Gastroesophageal sphincter (tissue), 4 donors: ENCODE results near the gene PIKFYVE. TPM values are rescaled to one million over a fixed set of nuclear protein-coding genes. Genes with fewer than 3 reads are reported as not detected.

ENCODE experiments used
- ATAC-seq: fragments of 150-250 bp; one replicate; pipeline ENCODE4 v1.9.1; 2016; ENCODE audit warnings: mild to moderate bottlenecking, moderate library complexity
- H3K27ac ChIP-seq, 4 donors: fragments of 200-600 bp; sonication (generic) in 3 of 4; 1 replicate in 3 of 4; 2 replicates in 1 of 4; pipeline ENCODE4 v1.5.1; 2016 to 2019
- H3K27me3 ChIP-seq: fragments of 200-600 bp; sonication (generic); one replicate; pipeline ENCODE4 v1.5.1; 2019
- H3K36me3 ChIP-seq, 2 donors: fragments of 200-600 bp; sonication (generic); one replicate each; pipeline ENCODE4 v1.5.1; 2019; ENCODE audit warnings: control low read depth in 1 of 2
- H3K4me1 ChIP-seq, 3 donors: fragments of 200-600 bp; sonication (generic); 1 replicate in 2 of 3; 2 replicates in 1 of 3; pipeline ENCODE4 v1.5.1; 2016 to 2019; ENCODE audit warnings: control low read depth in 2 of 3
- H3K4me3 ChIP-seq, 2 donors: fragments of 200-600 bp; sonication (generic); one replicate each; pipeline ENCODE4 v1.5.1; 2019; ENCODE audit warnings: mild to moderate bottlenecking in 1 of 2, moderate library complexity in 1 of 2
- H3K9me3 ChIP-seq, 3 donors: fragments of 200-600 bp; sonication (generic); one replicate each; pipeline ENCODE4 v1.5.1; 2017 to 2019; ENCODE audit warnings: control low read depth in 2 of 3
- EP300 ChIP-seq: sonication (generic); formaldehyde crosslinking; IDR thresholded peaks from one replicate; pipeline ENCODE4 v1.6.1; 2017; ENCODE audit warnings: antibody characterized with exemption, mild to moderate bottlenecking
- POLR2A ChIP-seq, 2 donors: fragments of 450-650 bp; IDR thresholded peaks; one replicate each; pipeline ENCODE4 v1.6.1; 2017; ENCODE audit warnings: antibody characterized with exemption in 2 of 2, mild to moderate bottlenecking in 2 of 2, moderate library complexity in 1 of 2
- POLR2AphosphoS5 ChIP-seq: sonication (generic); formaldehyde crosslinking; IDR thresholded peaks from one replicate; pipeline ENCODE4 v1.6.1; 2017; ENCODE audit warnings: antibody characterized with exemption
- WGBS, 2 donors: methylation state at CpG; one replicate each; pipeline ENCODE4 v1.1.5; 2018; ENCODE audit warnings: low coverage in 1 of 2; 5-methylcytosine and 5-hydroxymethylcytosine counted together
- total RNA-seq, 4 donors: library from RNA; depleted of rRNA; stranded (reverse); fragments of >200 nt; gene quantifications; one replicate each; pipeline ENCODE4 v1.1.0, GENCODE V29; 2016
- TF ChIP-seq, protein P1 (sequence below), 4 experiments: fragments of 200-600 bp in 2 of 4; fragments of 450-650 bp in 2 of 4; sonication (generic) in 1 of 4; IDR thresholded peaks; one replicate each; pipeline ENCODE4 v1.5.1; 2017 to 2019; ENCODE audit warnings: antibody characterized with exemption in 4 of 4, mild to moderate bottlenecking in 2 of 4, moderate library complexity in 2 of 4

Gene PIKFYVE
- total RNA-seq, 4 donors from 2014 or later, result 24.5 to 32.6 (median 27.2) TPM

DNA sequence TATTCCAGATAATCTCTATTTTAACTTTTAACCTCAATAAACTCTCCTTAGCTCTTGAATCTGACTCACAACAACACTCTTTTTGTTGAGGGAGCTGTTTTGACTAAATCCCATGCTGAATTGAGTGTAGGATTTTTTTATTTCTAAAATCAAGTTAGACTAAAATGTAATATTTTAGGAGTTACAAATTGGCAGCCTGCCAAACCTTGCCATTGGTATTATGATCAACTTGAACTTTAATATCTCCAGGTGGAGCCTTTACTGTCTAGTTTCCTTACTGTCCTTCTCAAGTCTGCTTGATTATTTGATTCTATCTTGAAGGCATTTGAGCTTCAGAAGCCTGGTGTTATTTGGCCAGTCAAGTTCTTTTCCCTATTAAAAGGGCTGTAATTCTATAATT, 8.7 kb downstream of the PIKFYVE start:
- Histone ChIP-seq H3K27ac (no peak overlapping the region), H3K9me3 (no peaks in the 10 kb centered on the region), H3K4me3 (no peak overlapping the region), H3K27me3 (no peaks in the 10 kb centered on the region), H3K36me3 (peaks cover 0 to 81% of the 10 kb centered on the region in 2 donors), H3K4me1 (peaks cover 0 to under 1% (median 0%) of the 10 kb centered on the region in 3 donors)
- TF ChIP-seq, protein P1, sequence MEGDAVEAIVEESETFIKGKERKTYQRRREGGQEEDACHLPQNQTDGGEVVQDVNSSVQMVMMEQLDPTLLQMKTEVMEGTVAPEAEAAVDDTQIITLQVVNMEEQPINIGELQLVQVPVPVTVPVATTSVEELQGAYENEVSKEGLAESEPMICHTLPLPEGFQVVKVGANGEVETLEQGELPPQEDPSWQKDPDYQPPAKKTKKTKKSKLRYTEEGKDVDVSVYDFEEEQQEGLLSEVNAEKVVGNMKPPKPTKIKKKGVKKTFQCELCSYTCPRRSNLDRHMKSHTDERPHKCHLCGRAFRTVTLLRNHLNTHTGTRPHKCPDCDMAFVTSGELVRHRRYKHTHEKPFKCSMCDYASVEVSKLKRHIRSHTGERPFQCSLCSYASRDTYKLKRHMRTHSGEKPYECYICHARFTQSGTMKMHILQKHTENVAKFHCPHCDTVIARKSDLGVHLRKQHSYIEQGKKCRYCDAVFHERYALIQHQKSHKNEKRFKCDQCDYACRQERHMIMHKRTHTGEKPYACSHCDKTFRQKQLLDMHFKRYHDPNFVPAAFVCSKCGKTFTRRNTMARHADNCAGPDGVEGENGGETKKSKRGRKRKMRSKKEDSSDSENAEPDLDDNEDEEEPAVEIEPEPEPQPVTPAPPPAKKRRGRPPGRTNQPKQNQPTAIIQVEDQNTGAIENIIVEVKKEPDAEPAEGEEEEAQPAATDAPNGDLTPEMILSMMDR (IDR thresholded peaks at IDR 0.05), result no peak
- TF ChIP-seq POLR2AphosphoS5 (no peak), EP300 (no peak), POLR2A (IDR thresholded peaks at IDR 0.05) (no peak)
- no peak for ATAC-seq

DNA sequence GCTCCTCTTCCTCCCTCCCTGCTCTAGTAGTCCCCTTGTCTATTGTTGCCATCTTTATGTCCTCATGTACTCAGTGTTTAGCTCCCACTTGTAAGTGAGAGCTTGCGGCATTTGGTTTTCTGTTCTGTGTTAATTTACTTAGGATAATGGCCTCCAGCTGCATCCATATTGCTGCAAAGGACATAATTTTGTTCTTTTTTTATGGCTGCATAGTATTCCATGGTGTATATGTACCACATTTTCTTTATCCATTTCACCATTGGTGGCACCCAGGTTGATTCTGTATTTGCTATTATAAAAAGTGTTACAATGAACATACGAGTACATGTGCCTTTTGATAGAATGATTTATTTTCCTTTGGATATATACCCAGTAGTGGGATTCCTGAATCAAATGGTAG, 12.5 kb downstream of the PIKFYVE start:
- Histone ChIP-seq H3K27ac (no peak overlapping the region), H3K4me1 (no peaks in the 10 kb centered on the region), H3K9me3 (no peaks in the 10 kb centered on the region), H3K4me3 (no peak overlapping the region), H3K36me3 (peaks cover 0 to 97% of the 10 kb centered on the region in 2 donors), H3K27me3 (no peaks in the 10 kb centered on the region)
- TF ChIP-seq EP300 (no peak), POLR2A (IDR thresholded peaks at IDR 0.05) (no peak), POLR2AphosphoS5 (no peak)
- TF ChIP-seq, protein P1 (IDR thresholded peaks at IDR 0.05), result no peak
- ATAC-seq, result no peak
- WGBS, 2 donors, result 89 to 100% methylated on average over 1 to 2 of the region's 2 CpGs

DNA sequence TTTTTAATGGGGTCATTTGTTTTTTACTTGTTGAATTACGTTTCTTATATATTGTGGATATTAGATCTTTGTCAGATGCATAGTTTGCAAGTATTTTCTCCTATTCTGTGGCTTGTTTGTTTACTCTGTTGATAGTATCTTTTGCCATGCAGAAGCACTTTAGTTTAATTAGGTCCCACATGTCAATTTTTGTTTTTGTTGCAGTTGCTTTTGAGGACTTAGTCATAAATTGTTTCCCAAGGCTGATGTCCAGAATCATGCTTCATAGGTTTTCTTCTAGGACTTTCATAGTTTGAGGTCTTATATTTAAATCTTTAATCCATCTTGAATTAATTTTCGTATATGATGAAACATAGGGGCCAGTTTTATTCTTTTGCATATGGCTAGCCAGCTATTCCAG, 13.2 kb downstream of the PIKFYVE start:
- no peaks in the 10 kb centered on the region for H3K27me3 ChIP-seq
- no peak for TF ChIP-seq POLR2A (IDR thresholded peaks at IDR 0.05)
- no peak for TF ChIP-seq EP300
- no peak for TF ChIP-seq POLR2AphosphoS5
- TF ChIP-seq, protein P1 (IDR thresholded peaks at IDR 0.05), result no peak
- WGBS, 2 donors, result 88 to 100% methylated on average over 2 of the region's 2 CpGs
- H3K27ac ChIP-seq, result no peak overlapping the region
- no peaks in the 10 kb centered on the region for H3K9me3 ChIP-seq
- no peaks in the 10 kb centered on the region for H3K4me1 ChIP-seq
- no peak for ATAC-seq
- no peak overlapping the region for H3K4me3 ChIP-seq
- peaks cover 0 to 97% of the 10 kb centered on the region in 2 donors for H3K36me3 ChIP-seq

DNA sequence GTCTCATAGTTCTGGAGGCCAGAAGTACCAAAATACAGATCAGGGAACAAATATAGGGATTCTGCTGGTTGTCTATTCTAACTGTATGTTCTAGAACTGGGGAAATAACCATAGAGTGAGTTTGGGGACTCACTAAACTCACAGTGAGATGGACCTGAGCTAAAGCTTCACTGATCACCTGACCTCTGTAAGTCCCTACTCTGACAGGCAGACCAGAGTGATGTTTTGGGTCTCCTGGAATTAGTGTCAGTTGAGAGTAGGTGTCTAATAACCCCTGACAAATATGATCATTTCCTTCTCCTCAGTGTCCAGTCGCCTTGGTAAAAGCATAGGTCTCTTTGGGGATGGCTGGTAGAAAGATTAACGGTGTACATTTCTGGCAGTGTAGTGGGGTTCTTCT, 14.2 kb downstream of the PIKFYVE start:
- WGBS, 2 donors, result 81 to 100% methylated on average over 2 of the region's 2 CpGs
- ATAC-seq, result no peak
- Histone ChIP-seq H3K4me1 (peaks cover 0 to 2% (median 0%) of the 10 kb centered on the region in 3 donors), H3K27ac (no peak overlapping the region), H3K36me3 (peaks cover 0 to 95% of the 10 kb centered on the region in 2 donors), H3K4me3 (no peak overlapping the region), H3K27me3 (no peaks in the 10 kb centered on the region), H3K9me3 (no peaks in the 10 kb centered on the region)
- TF ChIP-seq EP300 (no peak), POLR2AphosphoS5 (no peak), POLR2A (IDR thresholded peaks at IDR 0.05) (no peak)
- TF ChIP-seq, protein P1 (IDR thresholded peaks at IDR 0.05), result no peak

DNA sequence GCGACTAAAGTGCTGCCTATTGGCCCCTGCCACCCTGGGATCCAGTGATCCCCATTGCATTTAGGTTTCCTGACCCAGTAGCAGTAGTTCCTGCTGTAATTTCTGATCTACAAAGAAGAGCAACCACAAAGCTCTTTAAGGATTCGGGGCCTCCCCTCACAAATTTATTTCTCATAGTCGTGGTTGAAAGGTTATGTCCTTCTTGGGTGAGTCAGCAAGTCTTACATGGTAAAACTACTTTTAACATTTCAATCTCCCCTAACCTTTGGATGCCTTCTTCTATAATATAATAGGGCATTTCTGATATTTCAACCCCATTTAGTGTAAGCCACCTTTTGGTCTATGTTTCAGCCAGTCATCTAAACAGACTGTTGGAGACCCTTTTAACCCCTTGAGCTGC, 14.9 kb downstream of the PIKFYVE start:
- H3K27me3 ChIP-seq, result no peaks in the 10 kb centered on the region
- TF ChIP-seq EP300 (no peak), POLR2AphosphoS5 (no peak), POLR2A (IDR thresholded peaks at IDR 0.05) (no peak)
- TF ChIP-seq, protein P1 (IDR thresholded peaks at IDR 0.05), result no peak
- H3K9me3 ChIP-seq, result no peaks in the 10 kb centered on the region
- WGBS, 2 donors, result 89 to 100% methylated on average over 2 to 3 of the region's 3 CpGs
- peaks cover 0 to 6% (median 0%) of the 10 kb centered on the region in 3 donors for H3K4me1 ChIP-seq
- H3K27ac ChIP-seq, result no peak overlapping the region
- H3K36me3 ChIP-seq, result peaks cover 0 to 95% of the 10 kb centered on the region in 2 donors
- H3K4me3 ChIP-seq, result no peak overlapping the region
- ATAC-seq, result no peak
